Inferior parietal cortex (tissue), 1 donor: Measurements from ENCODE around the gene IFNG.
A peak's percentile ranks its signal among the peaks of the same experiment; 100 is the strongest.

Experiments
- DNase-seq: peaks from one replicate; pipeline ENCODE4 v3.0.0-alpha.2; 2016; ENCODE audit errors: extremely low spot score

The IFNG gene

GRCh38 chr12:68166317-68166831 is 6.8 kb upstream of the IFNG start:
- DNase-seq, result no peak

GRCh38 chr12:68163560-68164081 is 4.1 kb upstream of the IFNG start:
- DNase-seq, result no peak

GRCh38 chr12:68162374-68162773 is 2.8 kb upstream of the IFNG start:
- no peak for DNase-seq

GRCh38 chr12:68158432-68158831 is 1.1 kb downstream of the IFNG start:
- DNase-seq, result no peak

GRCh38 chr12:68157380-68157779 is 2.2 kb downstream of the IFNG start:
- DNase-seq, result no peak

- no peak for DNase-seq
Measured at GRCh38 chr12:68156636-68157035, 2.9 kb downstream of the IFNG start.

GRCh38 chr12:68154779-68155178 is 4.8 kb downstream of the IFNG start:
- no peak for DNase-seq

- DNase-seq, result no peak
Measured at GRCh38 chr12:68148261-68148951, 11.1 kb downstream of the IFNG start.

GRCh38 chr12:68140556-68140955 is 19.0 kb downstream of the IFNG start:
- DNase-seq, result no peak

GRCh38 chr12:68139941-68140340 is 19.6 kb downstream of the IFNG start:
- no peak for DNase-seq

- no peak for DNase-seq
Measured at GRCh38 chr12:68139001-68139400, 20.5 kb downstream of the IFNG start.

- no peak for DNase-seq
Measured at GRCh38 chr12:68138480-68138879, 21.1 kb downstream of the IFNG start.

- DNase-seq, result no peak
Measured at GRCh38 chr12:68137335-68137830, 22.2 kb downstream of the IFNG start.

- DNase-seq, result no peak
Measured at GRCh38 chr12:68135520-68135919, 24.0 kb downstream of the IFNG start.

- DNase-seq, result no peak
Measured at GRCh38 chr12:68131867-68132414, 27.6 kb downstream of the IFNG start.

- no peak for DNase-seq
Measured at GRCh38 chr12:68129979-68130378, 29.6 kb downstream of the IFNG start.

- no peak for DNase-seq
Measured at GRCh38 chr12:68122236-68122920, 37.2 kb downstream of the IFNG start.

GRCh38 chr12:68121143-68121542 is 38.4 kb downstream of the IFNG start:
- no peak for DNase-seq

- peak; percentile 17 for DNase-seq
Measured at GRCh38 chr12:68119724-68120211, 39.8 kb downstream of the IFNG start.

- DNase-seq, result no peak
Measured at GRCh38 chr12:68119250-68119649, 40.3 kb downstream of the IFNG start.

- DNase-seq, result no peak
Measured at GRCh38 chr12:68118096-68118755, 41.3 kb downstream of the IFNG start.

- DNase-seq, result no peak
Measured at GRCh38 chr12:68117661-68118060, 41.9 kb downstream of the IFNG start.
